ENCODE measurements around the gene STK17A.
A peak's percentile ranks its signal among the peaks of the same experiment; 100 is the strongest.

The STK17A gene

GRCh38 chr7:43582503-43583423, at the start of gene STK17A:
TSS of gene STK17A (plus strand) at chr7:43583108. CDS start at chr7:43583244, 136 bp downstream.
- DNase-seq (ENCODE audit: low read depth in 2 of 2), result peak; percentile 87 to 88

GRCh38 chr7:43533801-43534479, 49.0 kb upstream of the STK17A start:
- no peak for DNase-seq (ENCODE audit: low read depth in 2 of 2)

- DNase-seq (ENCODE audit: low read depth in 2 of 2), result no peak
Measured at GRCh38 chr7:43535031-43535451, 47.9 kb upstream of the STK17A start.

- no peak for DNase-seq (ENCODE audit: low read depth in 2 of 2)
Measured at GRCh38 chr7:43535810-43536585, 46.9 kb upstream of the STK17A start.

- DNase-seq (ENCODE audit: low read depth in 2 of 2), result no peak
Measured at GRCh38 chr7:43536773-43537172, 46.1 kb upstream of the STK17A start.

GRCh38 chr7:43537765-43538403, 45.0 kb upstream of the STK17A start:
- no peak for DNase-seq (ENCODE audit: low read depth in 2 of 2)

GRCh38 chr7:43538404-43538771, 44.5 kb upstream of the STK17A start:
- DNase-seq (ENCODE audit: low read depth in 2 of 2), result no peak

- DNase-seq (ENCODE audit: low read depth in 2 of 2), result no peak
Measured at GRCh38 chr7:43540471-43540870, 42.4 kb upstream of the STK17A start.

- DNase-seq (ENCODE audit: low read depth in 2 of 2), result no peak
Measured at GRCh38 chr7:43542716-43543115, 40.2 kb upstream of the STK17A start.

- DNase-seq (ENCODE audit: low read depth in 2 of 2), result no peak
Measured at GRCh38 chr7:43546231-43546630, 36.7 kb upstream of the STK17A start.

- no peak for DNase-seq (ENCODE audit: low read depth in 2 of 2)
Measured at GRCh38 chr7:43550427-43550826, 32.5 kb upstream of the STK17A start.

- no peak for DNase-seq (ENCODE audit: low read depth in 2 of 2)
Measured at GRCh38 chr7:43552122-43552521, 30.8 kb upstream of the STK17A start.

- DNase-seq (ENCODE audit: low read depth in 2 of 2), result no peak
Measured at GRCh38 chr7:43553999-43554398, 28.9 kb upstream of the STK17A start.

GRCh38 chr7:43554423-43554822, 28.5 kb upstream of the STK17A start:
- DNase-seq (ENCODE audit: low read depth in 2 of 2), result no peak

- DNase-seq (ENCODE audit: low read depth in 2 of 2), result no peak
Measured at GRCh38 chr7:43557831-43558495, 24.9 kb upstream of the STK17A start.

- DNase-seq (ENCODE audit: low read depth in 2 of 2), result no peak
Measured at GRCh38 chr7:43559171-43559945, 23.6 kb upstream of the STK17A start.

GRCh38 chr7:43559946-43560335, 23.0 kb upstream of the STK17A start:
- DNase-seq (ENCODE audit: low read depth in 2 of 2), result no peak

- DNase-seq (ENCODE audit: low read depth in 2 of 2), result no peak
Measured at GRCh38 chr7:43560742-43561330, 22.1 kb upstream of the STK17A start.

- no peak for DNase-seq (ENCODE audit: low read depth in 2 of 2)
Measured at GRCh38 chr7:43562383-43562782, 20.5 kb upstream of the STK17A start.

GRCh38 chr7:43565786-43566185, 17.1 kb upstream of the STK17A start:
- DNase-seq (ENCODE audit: low read depth in 2 of 2), result no peak

Data from stimulated activated CD8-positive, alpha-beta memory T cell treated with anti-CD3 and anti-CD28 coated beads, Interleukin-15, amount 100 ng/mL, for 48 hours (primary cell).